T-helper 2 cell treated with Interferon-gamma antibody and Interleukin-4, amounts not matched to agents 5 μg/mL and 100 μg/mL, for 36 hours (primary cell): ENCODE results near the gene GCK.
"Not testable (repeated sequence)": the region's sequence is repeated elsewhere in the genome, so short reads cannot be mapped to it uniquely, and the experiment has no call there.

Experiments
- DNase-seq: peaks from one replicate; pipeline ENCODE4 v3.0.0; 2021; ENCODE audit warnings: low spot score
- H3K27ac Mint-ChIP-seq: one replicate; pipeline ENCODE4 v1.8.0; 2021; ENCODE audit warnings: mild to moderate bottlenecking, mixed read lengths
- H3K27me3 Mint-ChIP-seq: one replicate; pipeline ENCODE4 v1.8.0; 2021; ENCODE audit warnings: low read depth, mixed read lengths
- H3K36me3 Mint-ChIP-seq: one replicate; pipeline ENCODE4 v1.8.0; 2021; ENCODE audit warnings: low read depth, mixed read lengths
- H3K4me1 Mint-ChIP-seq: one replicate; pipeline ENCODE4 v1.8.0; 2021; ENCODE audit warnings: low read depth, mixed read lengths
- H3K4me3 Mint-ChIP-seq: one replicate; pipeline ENCODE4 v1.8.0; 2022; ENCODE audit warnings: mild to moderate bottlenecking, moderate library complexity, mixed read lengths
- H3K9me3 Mint-ChIP-seq: one replicate; pipeline ENCODE4 v1.8.0; 2021; ENCODE audit warnings: mixed read lengths

Gene GCK

DNA sequence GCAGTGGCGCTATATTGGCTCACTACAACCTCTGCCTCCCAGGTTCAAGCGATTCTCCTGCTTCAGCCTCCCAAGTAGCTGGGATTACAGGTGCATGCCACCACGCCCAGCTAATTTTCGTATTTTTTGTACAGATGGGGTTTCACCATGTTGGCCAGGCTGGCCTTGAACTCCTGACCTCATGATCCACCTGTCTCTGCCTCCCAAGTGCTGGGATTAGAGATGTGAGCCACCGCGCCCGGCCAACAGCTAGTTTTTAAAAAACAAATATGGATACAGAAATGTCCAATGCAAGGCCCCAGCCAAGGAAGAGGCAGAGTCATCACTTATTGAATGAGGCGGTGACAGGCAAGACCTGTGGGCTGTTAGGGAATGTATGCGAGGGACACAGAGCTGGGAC, 17.3 kb downstream of the GCK start:
- peaks cover 20% of the 10 kb centered on the region for H3K27me3 Mint-ChIP-seq
- H3K9me3 Mint-ChIP-seq, H3K4me3 Mint-ChIP-seq, DNase-seq, H3K4me1 Mint-ChIP-seq, H3K27ac Mint-ChIP-seq, H3K36me3 Mint-ChIP-seq: not testable (repeated sequence)

DNA sequence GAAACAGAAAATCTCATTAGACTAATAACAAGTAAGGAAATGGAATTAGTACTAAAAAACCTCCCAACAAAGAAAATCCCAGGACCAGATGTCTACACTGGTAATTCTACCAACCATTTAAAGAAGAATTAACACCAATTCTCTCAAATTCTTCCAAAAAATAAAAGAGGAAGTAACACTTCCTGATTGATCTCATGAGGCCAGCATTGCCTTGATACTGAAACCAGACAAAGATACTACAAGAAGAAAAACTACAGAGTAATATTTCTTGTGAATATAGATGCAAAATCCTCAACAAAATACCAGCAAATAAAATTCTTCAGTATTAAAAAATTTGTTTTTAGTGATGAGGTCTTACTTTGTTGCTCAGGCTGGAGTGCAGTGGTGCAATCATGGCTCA, 21.3 kb downstream of the GCK start:
- peaks cover 16% of the 10 kb centered on the region for H3K27me3 Mint-ChIP-seq
- peaks cover 4% of the 10 kb centered on the region for H3K4me1 Mint-ChIP-seq
- DNase-seq, result no peak
- H3K9me3 Mint-ChIP-seq, result no peaks in the 10 kb centered on the region
- no peak overlapping the region for H3K4me3 Mint-ChIP-seq
- no peaks in the 10 kb centered on the region for H3K36me3 Mint-ChIP-seq
- H3K27ac Mint-ChIP-seq, result no peak overlapping the region

DNA sequence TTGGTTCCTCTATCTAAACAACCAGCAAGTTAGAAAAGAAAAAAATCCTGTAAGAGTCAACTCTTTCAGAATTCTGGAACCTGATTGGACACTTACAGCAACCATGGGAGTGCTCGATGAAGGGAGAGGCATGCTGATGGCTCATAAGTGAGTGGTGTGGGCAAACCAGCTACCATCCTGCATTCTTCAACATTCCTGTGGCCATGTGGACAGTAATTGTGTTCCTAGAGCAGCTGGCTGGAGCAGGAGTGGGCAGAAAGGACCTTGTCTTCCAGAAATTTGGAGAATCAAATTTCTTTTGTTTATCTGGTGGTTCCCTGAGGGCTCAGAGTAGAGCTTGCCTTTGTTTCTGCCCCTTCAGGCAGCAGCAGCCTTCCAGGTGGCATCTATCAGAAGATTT, 25.6 kb downstream of the GCK start:
- H3K27me3 Mint-ChIP-seq, result peaks cover 14% of the 10 kb centered on the region
- peaks cover 4% of the 10 kb centered on the region for H3K4me1 Mint-ChIP-seq
- no peak for DNase-seq
- H3K4me3 Mint-ChIP-seq, result no peak overlapping the region
- no peaks in the 10 kb centered on the region for H3K9me3 Mint-ChIP-seq
- H3K36me3 Mint-ChIP-seq, result no peaks in the 10 kb centered on the region
- no peak overlapping the region for H3K27ac Mint-ChIP-seq

DNA sequence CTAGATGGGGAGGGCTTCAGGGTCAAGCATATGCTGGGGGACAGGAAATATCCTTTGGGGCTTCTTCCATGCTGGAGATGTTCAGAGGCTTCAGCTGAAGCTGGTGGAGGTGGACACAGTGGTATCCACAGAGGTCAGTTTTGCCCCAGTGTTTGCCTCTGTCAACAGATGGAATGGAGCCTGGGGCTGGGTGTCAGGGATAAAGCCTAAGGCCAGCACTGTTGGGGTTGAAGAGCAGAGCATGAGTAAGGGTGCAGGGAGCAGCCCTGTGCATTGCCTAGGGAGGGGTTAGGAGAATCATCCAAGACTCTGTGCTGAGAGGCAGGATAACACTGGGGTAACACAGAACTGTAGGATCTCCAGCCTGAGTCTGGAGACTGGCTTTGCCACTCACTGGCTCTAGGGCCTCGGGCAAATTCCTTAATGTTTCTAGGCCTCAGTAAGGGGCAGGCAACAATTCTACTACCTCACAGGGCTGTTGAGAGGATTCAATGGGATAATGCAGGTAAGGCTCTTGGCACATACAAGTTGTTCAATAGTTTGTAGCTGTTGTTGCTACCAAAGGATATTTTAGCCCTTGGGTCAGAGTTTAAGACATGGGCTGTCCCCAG, 26.3 kb downstream of the GCK start:
- Mint-ChIP-seq H3K9me3 (no peaks in the 10 kb centered on the region), H3K36me3 (no peaks in the 10 kb centered on the region), H3K4me1 (peaks cover 4% of the 10 kb centered on the region), H3K4me3 (no peak overlapping the region), H3K27ac (no peak overlapping the region), H3K27me3 (peaks cover 14% of the 10 kb centered on the region)
- DNase-seq, result no peak

DNA sequence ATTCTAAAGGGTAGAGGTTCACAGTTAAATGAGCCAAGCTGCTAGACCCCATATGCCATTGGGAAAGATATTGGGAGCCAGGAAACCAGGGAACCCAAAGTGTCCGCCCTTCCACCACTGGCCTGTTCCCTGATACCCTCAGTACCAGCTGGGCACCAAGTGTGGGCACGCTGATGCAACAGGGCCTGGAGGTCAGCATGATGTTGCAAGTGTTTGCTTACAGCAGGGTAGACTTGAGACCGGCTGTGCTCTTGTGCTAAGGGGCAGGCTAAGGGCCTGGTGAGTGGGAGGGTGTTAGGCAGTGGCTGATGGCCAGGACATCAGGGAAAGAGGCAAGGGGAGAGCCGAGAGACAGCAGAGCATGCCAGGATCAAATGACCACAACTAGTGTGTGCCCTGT, 27.1 kb downstream of the GCK start:
- no peaks in the 10 kb centered on the region for H3K36me3 Mint-ChIP-seq
- no peak overlapping the region for H3K27ac Mint-ChIP-seq
- no peaks in the 10 kb centered on the region for H3K9me3 Mint-ChIP-seq
- no peak overlapping the region for H3K4me3 Mint-ChIP-seq
- no peaks in the 10 kb centered on the region for H3K4me1 Mint-ChIP-seq
- DNase-seq, result no peak
- H3K27me3 Mint-ChIP-seq, result peaks cover 11% of the 10 kb centered on the region

DNA sequence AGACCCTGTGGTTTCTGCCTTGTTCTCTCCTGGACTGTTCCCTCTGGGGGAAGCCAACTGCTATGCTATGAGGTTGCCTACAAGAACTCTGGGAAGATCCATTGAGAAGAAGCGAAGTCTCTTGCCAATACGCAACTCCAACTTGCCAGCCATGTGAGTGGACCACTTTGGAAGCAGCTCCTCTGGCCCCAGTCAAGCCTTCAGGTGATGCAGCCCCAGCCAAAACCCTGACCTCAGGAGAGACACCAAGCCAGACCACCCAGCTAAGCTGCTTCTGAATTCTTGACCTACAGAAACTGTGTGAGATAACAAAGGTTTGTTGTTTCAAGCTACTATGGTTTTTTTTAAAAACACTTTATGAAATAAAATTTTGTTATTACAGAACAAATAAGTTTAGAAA, 27.9 kb downstream of the GCK start:
- no peak overlapping the region for H3K27ac Mint-ChIP-seq
- no peaks in the 10 kb centered on the region for H3K9me3 Mint-ChIP-seq
- no peaks in the 10 kb centered on the region for H3K36me3 Mint-ChIP-seq
- peaks cover 9% of the 10 kb centered on the region for H3K27me3 Mint-ChIP-seq
- no peak overlapping the region for H3K4me3 Mint-ChIP-seq
- no peak for DNase-seq
- H3K4me1 Mint-ChIP-seq, result no peaks in the 10 kb centered on the region

DNA sequence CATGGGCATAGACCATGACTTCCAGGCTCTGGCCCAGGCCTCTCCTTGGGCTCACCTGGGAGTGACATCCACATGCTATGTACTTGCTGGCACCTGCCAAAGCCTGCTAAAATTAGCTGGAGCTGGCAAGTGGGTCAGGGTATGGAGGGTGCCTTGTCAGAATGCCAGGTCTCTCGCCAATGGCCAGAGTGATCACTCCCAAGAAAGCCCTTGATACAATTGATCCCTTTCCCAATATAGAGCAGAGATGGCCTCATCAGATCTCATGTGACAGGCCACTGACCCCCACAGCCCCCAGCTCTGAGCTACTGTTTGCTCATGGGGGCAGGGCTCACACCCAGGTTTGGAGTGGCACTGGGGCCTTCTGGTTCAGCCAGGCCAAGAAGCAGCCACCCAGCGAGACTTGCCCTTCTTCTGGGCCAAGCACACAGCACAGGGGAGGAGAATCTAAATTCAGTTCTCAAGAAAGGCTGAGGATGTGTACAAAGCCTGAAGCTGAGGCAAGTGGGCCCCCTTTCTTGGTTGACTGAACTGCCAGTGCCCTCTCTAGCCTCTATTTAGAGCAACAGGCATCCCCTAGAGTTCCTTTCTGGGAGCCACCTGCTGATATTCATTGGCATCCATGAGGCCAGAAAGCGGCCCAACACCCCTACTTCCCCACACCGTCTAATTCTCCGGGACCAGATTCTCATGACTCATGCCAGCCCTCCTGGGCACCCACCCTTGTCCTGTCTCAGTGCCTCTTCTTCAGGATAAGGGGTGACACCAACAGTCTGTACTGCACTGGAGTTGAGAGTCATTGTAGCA, 29.2 kb downstream of the GCK start:
- Mint-ChIP-seq H3K4me1 (no peaks in the 10 kb centered on the region), H3K27ac (no peak overlapping the region), H3K4me3 (no peak overlapping the region), H3K27me3 (peaks cover 9% of the 10 kb centered on the region), H3K9me3 (no peaks in the 10 kb centered on the region), H3K36me3 (no peaks in the 10 kb centered on the region)
- no peak for DNase-seq

DNA sequence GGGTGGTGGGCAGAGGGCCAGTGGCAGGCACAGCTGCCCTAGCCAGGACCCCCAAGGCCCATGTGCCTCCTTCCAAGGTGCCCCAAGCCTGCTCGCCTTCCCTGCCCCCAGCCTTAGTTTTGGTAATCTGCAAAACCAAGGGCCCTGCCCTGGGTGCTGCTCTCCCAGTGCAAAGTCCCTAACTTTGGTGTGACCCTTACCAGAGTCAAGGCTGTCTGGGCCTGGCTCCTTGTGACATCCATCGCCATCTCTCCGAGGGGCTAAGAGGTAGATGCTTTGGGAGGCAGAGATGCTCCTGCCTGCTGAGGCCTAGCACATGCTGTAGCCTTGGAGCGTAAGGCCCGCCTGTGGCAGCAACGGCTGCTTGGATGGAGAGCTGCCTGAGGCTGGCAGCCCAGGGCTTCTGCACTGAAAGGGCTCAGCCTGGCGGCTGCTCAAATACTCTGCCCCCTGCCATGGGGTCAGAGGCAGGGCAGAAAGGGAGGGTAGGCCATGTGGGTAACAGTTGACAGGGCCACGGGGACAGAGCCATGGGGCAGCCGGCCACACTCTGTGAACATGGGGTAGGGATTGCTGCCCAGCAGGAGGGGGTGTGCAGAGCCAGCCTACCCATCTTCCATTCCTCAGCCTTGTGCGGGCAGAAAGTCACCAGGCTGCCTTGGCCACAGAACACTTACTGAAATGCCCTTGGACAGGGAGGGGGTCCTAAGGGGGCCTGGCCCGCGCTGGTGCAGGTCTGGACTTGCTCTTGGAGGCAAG, 30.2 kb downstream of the GCK start:
- Mint-ChIP-seq H3K4me3 (no peak overlapping the region), H3K36me3 (no peaks in the 10 kb centered on the region), H3K27ac (no peak overlapping the region), H3K4me1 (no peaks in the 10 kb centered on the region), H3K9me3 (no peaks in the 10 kb centered on the region), H3K27me3 (peaks cover 3% of the 10 kb centered on the region)
- DNase-seq, result no peak

DNA sequence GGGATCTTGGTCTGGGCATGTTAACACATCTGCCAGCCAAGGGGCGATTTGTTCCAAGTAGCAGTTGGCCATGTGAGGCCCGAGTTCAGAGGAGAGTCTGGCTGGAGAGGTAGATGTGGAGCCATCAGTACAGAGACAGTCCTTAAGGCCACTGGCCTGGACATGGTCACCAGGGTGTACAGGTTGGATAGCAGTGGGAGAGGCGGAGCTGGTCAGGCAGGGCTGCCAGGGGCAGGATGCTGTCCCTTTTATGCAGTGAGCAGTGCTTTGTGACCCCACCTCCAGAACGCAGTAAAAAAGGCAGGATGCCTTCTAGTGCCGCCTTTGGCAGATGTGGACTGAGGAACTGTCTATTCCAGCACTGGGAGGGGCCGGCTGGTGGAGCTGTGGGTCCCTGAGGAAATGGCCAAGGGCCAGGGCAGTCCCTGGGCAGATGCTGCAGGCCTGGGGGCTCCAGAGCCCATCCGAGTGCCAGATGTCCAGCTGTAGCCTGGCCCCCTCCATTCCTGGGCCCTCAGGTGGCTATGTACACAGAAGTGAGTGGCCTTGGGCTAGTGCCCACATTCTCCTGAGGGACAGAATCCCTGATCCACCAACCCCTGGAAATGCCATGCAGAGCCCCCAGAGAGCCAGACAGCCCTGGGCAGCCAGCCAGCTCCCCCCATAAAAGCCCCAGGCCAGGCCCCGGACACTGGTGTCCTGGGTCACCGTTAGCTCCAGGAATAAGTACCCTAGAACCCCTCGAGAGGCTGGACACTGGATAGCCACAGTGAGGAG, 31.0 kb downstream of the GCK start:
- Mint-ChIP-seq H3K4me3 (no peak overlapping the region), H3K27me3 (peaks cover 2% of the 10 kb centered on the region), H3K36me3 (no peaks in the 10 kb centered on the region), H3K27ac (no peak overlapping the region), H3K9me3 (no peaks in the 10 kb centered on the region), H3K4me1 (no peaks in the 10 kb centered on the region)
- DNase-seq, result no peak

DNA sequence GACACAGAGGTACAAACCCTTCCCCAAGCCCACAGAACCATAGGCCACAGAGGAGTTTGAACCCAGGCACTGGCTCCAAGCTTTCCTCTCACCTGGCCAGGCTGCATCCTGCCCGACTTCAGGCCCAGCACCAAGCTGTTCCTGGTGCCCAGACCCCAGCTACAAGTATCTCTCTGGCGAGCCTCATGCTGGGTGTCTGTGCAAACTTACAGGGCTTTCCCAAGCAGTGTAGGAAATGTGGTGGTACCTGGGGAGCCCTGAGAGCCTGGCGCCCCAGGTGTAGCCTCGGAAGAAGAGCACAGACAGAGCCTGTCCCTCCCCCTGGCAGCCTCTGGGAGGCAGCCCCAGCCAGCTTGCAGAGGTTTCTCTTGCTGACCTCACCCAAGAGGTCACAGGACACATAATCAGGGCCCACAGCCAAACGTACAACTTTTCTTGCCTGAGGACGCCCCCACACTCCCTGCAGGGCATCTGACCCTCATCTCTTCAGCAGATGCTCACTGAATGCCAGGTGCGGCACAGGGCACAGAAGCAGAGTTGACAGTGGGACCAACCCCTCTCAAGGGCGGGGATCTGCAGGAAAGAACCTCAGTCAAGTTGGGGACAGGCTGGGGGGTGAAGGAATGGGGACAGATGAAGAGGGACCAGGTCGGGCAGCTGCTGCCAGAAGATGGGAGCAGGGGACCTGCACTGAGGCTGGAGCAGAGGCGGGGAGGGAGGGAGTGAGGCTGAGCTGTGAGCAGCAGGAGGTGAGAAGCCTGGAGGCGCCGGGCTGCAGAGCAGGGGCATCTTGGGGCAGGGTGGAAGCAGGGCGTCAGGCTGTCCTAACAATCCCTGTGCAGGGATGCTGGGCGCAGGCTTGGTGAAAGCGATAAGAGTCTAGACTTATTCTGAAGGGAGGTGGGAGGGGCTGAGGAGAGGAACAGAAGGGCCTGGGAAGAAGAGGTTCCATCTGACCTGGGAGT, 31.8 kb downstream of the GCK start:
- no peak overlapping the region for H3K27ac Mint-ChIP-seq
- no peaks in the 10 kb centered on the region for H3K27me3 Mint-ChIP-seq
- H3K4me1 Mint-ChIP-seq, result no peaks in the 10 kb centered on the region
- DNase-seq, result no peak
- H3K9me3 Mint-ChIP-seq, result no peaks in the 10 kb centered on the region
- H3K36me3 Mint-ChIP-seq, result no peaks in the 10 kb centered on the region
- H3K4me3 Mint-ChIP-seq, result no peak overlapping the region

DNA sequence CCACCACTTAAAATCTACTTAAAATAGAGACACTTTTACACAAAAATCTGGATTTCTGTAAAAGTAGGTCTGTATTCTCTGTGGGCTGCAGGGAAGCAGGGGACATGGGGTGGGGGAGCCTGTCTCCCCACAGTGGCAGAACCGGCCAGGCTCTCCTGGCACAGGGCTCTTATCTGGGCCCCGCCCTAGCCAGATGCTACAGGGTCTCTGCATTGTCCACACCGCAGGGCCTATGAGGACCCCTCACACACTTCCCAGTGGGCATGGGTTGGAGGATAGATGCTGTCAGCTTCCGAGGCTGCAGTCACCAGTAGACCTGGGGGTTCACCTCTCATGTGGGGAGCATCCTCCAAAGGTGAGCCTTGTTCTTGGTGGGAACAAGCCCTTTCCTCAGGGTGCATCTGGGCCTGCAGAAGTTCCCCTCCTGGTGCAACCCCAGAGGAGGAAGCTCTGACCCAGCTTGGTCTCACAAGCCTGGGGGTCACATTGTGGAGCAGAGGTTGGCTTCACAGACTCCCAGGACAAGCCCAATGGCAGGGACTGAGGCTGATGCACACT, 32.7 kb downstream of the GCK start:
- Mint-ChIP-seq H3K4me3 (no peak overlapping the region), H3K27me3 (no peaks in the 10 kb centered on the region), H3K4me1 (no peaks in the 10 kb centered on the region), H3K36me3 (no peaks in the 10 kb centered on the region), H3K27ac (no peak overlapping the region), H3K9me3 (no peaks in the 10 kb centered on the region)
- DNase-seq, result no peak

DNA sequence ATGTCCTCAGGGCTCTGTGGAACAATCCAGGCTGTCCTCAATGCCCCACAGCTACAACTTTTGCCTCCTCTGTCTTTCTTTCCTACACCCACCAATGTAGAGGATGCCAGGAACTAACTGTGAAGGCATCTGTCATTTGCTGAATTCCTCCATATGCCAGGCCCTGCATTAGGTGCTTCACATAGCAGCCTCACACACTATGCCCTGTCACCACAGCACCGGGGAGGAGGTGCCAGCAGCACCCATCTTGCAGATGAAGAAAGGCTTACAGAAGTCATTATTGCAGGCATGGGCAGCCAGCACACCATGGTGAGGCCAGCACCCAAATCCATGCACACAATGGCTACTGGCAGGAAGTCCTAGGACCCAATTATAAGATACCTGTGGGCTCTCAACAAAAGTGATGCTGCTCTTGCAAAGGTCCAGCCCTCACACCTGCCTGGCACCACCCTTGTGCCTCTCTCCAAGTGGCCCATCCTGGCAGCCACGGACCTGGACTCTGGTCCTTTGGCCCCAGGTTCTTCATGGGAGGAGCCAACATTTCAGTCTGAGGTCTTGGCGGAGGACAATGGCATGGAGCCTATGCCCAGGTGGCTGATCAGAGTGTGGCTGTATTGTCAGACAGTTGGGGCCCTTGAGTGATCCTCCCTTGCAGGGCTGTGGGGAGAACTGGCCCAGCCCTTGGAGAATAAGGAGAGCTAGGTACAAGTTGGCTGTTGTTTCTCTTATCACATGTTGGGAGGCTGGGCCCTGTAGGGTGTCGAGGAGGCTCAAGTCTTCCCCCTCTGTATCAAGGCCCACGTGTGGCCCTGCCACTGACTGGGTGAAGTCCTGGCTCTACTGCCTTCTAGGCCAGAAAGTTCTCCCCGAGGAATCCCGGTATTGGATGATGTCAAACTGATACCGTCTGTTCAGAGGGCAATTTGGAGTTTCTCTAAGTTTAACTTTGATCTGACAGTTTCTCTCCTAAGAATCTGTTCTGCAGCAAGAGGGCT, 33.8 kb downstream of the GCK start:
- no peak for DNase-seq
- Mint-ChIP-seq H3K9me3 (no peaks in the 10 kb centered on the region), H3K36me3 (no peaks in the 10 kb centered on the region), H3K4me3 (no peak overlapping the region), H3K4me1 (no peaks in the 10 kb centered on the region), H3K27ac (no peak overlapping the region), H3K27me3 (no peaks in the 10 kb centered on the region)
